ENCODE data around the gene UQCR11.

UQCR11 gene

GRCh38 chr19:1576242-1577089 lies 28.8 kb downstream of the UQCR11 start:
- DNase-seq (ENCODE audit: low read depth), result no peak
- no peak overlapping the region for H3K4me3 ChIP-seq (ENCODE audit: control insufficient read depth, low read depth, low read length)
- no peak for TF ChIP-seq CTCF (IDR thresholded peaks at IDR 0.05; ENCODE audit: control insufficient read depth, insufficient read depth, low read depth, low read length, missing control alignments)

GRCh38 chr19:1575323-1576241 lies 29.7 kb downstream of the UQCR11 start:
- H3K4me3 ChIP-seq (ENCODE audit: control insufficient read depth, low read depth, low read length), result no peak overlapping the region
- no peak for TF ChIP-seq CTCF (IDR thresholded peaks at IDR 0.05; ENCODE audit: control insufficient read depth, insufficient read depth, low read depth, low read length, missing control alignments)
- DNase-seq (ENCODE audit: low read depth), result no peak

GRCh38 chr19:1574354-1575136 lies 30.7 kb downstream of the UQCR11 start:
- no peak overlapping the region for H3K4me3 ChIP-seq (ENCODE audit: control insufficient read depth, low read depth, low read length)
- TF ChIP-seq CTCF (IDR thresholded peaks at IDR 0.05; ENCODE audit: control insufficient read depth, insufficient read depth, low read depth, low read length, missing control alignments), result no peak
- no peak for DNase-seq (ENCODE audit: low read depth)

- DNase-seq (ENCODE audit: low read depth), result no peak
- no peak overlapping the region for H3K4me3 ChIP-seq (ENCODE audit: control insufficient read depth, low read depth, low read length)
- no peak for TF ChIP-seq CTCF (IDR thresholded peaks at IDR 0.05; ENCODE audit: control insufficient read depth, insufficient read depth, low read depth, low read length, missing control alignments)
These were observed 32.5 kb downstream of the UQCR11 start for GRCh38 chr19:1572795-1573194.

- TF ChIP-seq CTCF (IDR thresholded peaks at IDR 0.05; ENCODE audit: control insufficient read depth, insufficient read depth, low read depth, low read length, missing control alignments), result no peak
These were observed 33.9 kb downstream of the UQCR11 start for GRCh38 chr19:1571358-1571757.

GRCh38 chr19:1570836-1571235 lies 34.4 kb downstream of the UQCR11 start:
- TF ChIP-seq CTCF (IDR thresholded peaks at IDR 0.05; ENCODE audit: control insufficient read depth, insufficient read depth, low read depth, low read length, missing control alignments), result no peak
- no peak overlapping the region for H3K4me3 ChIP-seq (ENCODE audit: control insufficient read depth, low read depth, low read length)
- no peak for DNase-seq (ENCODE audit: low read depth)

More at GRCh38 chr19:1571358-1571757, 33.9 kb downstream of the UQCR11 start:
- no peak for DNase-seq (ENCODE audit: low read depth)
- no peak overlapping the region for H3K4me3 ChIP-seq (ENCODE audit: control insufficient read depth, low read depth, low read length)

Data from AG09309 (cell line).